ENCODE results near the gene RBBP6.

GRCh38 chr16:24507959-24508480 is 31.3 kb upstream of the RBBP6 start:
- no peak for TF ChIP-seq BHLHE40 (IDR thresholded peaks at IDR 0.05; ENCODE audit: low read depth, low read length)
- no peak for TF ChIP-seq FOSL2 (IDR thresholded peaks at IDR 0.05)
- TF ChIP-seq FOSL2 (CRISPR knock-in tag; IDR thresholded peaks at IDR 0.05): no peak
- TF ChIP-seq CTCF (IDR thresholded peaks at IDR 0.05): no peak
- no peak for TF ChIP-seq CEBPB (IDR thresholded peaks at IDR 0.05)
- no peak for TF ChIP-seq SREBF2 (IDR thresholded peaks at IDR 0.05)

Data from A549 (cell line).